Measurements from ENCODE around the gene EEF1AKMT3.

EEF1AKMT3 gene

GRCh38 chr12:57765698-57766463 is 6.5 kb upstream of the EEF1AKMT3 start:
- no peak overlapping the region for H3K27ac ChIP-seq (ENCODE audit: insufficient read depth in 1 of 2, low read depth in 1 of 2, low read length in 2 of 2, poor library complexity in 1 of 2, severe bottlenecking in 2 of 2)
- H3K27me3 ChIP-seq (replicated peaks in 2 of 5; ENCODE audit: control insufficient read depth in 4 of 5, insufficient read depth in 5 of 5, low read length in 4 of 5), result peaks cover 0 to 50% (median 20%) of the 10 kb centered on the region in 5 experiments
- peaks cover 5 to 23% (median 13%) of the 10 kb centered on the region in 4 experiments for H3K36me3 ChIP-seq (ENCODE audit: control insufficient read depth in 4 of 4, insufficient read depth in 4 of 4, low read length in 3 of 4)
- H3K4me3 ChIP-seq (ENCODE audit: control insufficient read depth in 1 of 7, extremely low read depth in 1 of 7, insufficient read depth in 4 of 7, low read depth in 2 of 7, low read length in 6 of 7), result peak overlapping the region in 6 of 7 experiments; percentile 40 to 77 (median 59)
- H3K9me3 ChIP-seq (ENCODE audit: control extremely low read depth in 1 of 5, control insufficient read depth in 4 of 5, insufficient read depth in 2 of 5, low read depth in 1 of 5, low read length in 4 of 5), result no peaks in the 10 kb centered on the region
- CTCF ChIA-PET, result interaction anchor here (0.7 to 7.4 kb wide), 7 partner anchors 10 to 71 kb away, joined by 3 to 74 read pairs (median 4); partner anchors contain the start of genes EEF1AKMT3, MARCHF9 and METTL1
- WGBS (ENCODE audit: insufficient coverage), result 3% methylated on average over 33 of the region's 40 CpGs
- DNase-seq, result no peak
- H3K4me1 ChIP-seq (ENCODE audit: control extremely low read depth in 1 of 4, control insufficient read depth in 4 of 4, insufficient read depth in 4 of 4, low read length in 3 of 4), result peaks cover 2 to 31% (median 30%) of the 10 kb centered on the region in 4 experiments
- POLR2A ChIA-PET, result no interaction called here

GRCh38 chr12:57766464-57767304 is 5.7 kb upstream of the EEF1AKMT3 start, which contains the start of gene CYP27B1:
Gene CYP27B1 (minus strand): TSS chr12:57767078. CDS start chr12:57767041, 37 bp downstream.
- Histone ChIP-seq H3K27me3 (replicated peaks in 2 of 5; ENCODE audit: control insufficient read depth in 4 of 5, insufficient read depth in 5 of 5, low read length in 4 of 5) (peaks cover 0 to 50% (median 19%) of the 10 kb centered on the region in 5 experiments), H3K27ac (ENCODE audit: insufficient read depth in 1 of 2, low read depth in 1 of 2, low read length in 2 of 2, poor library complexity in 1 of 2, severe bottlenecking in 2 of 2) (no peak within 1 kb of the TSS), H3K4me1 (ENCODE audit: control extremely low read depth in 1 of 4, control insufficient read depth in 4 of 4, insufficient read depth in 4 of 4, low read length in 3 of 4) (peaks cover 2 to 38% (median 37%) of the 10 kb centered on the region in 4 experiments), H3K9me3 (ENCODE audit: control extremely low read depth in 1 of 5, control insufficient read depth in 4 of 5, insufficient read depth in 2 of 5, low read depth in 1 of 5, low read length in 4 of 5) (no peaks in the 10 kb centered on the region), H3K4me3 (ENCODE audit: control insufficient read depth in 1 of 7, extremely low read depth in 1 of 7, insufficient read depth in 4 of 7, low read depth in 2 of 7, low read length in 6 of 7) (peak within 1 kb of the TSS in 4 of 7 experiments; percentile 52 to 77 (median 63)), H3K36me3 (ENCODE audit: control insufficient read depth in 4 of 4, insufficient read depth in 4 of 4, low read length in 3 of 4) (peaks cover 5 to 25% (median 13%) of the 10 kb centered on the region in 4 experiments)
- 6% methylated on average over 34 of the region's 38 CpGs for WGBS (ENCODE audit: insufficient coverage)
- POLR2A ChIA-PET, result no interaction called here
- CTCF ChIA-PET, result interaction anchor here (0.7 to 4.4 kb wide), 8 partner anchors 7 to 71 kb away, joined by 3 to 43 read pairs (median 6); partner anchors contain the start of gene MARCHF9
- DNase-seq, result peak in 1 of 3 donors; percentile 35

GRCh38 chr12:57767305-57767698 is 5.1 kb upstream of the EEF1AKMT3 start:
- ChIA-PET CTCF (interaction anchor here (0.8 to 4.4 kb wide), 10 partner anchors 8 to 70 kb away, joined by 3 to 43 read pairs (median 4); partner anchors contain the start of genes CDK4, MARCHF9, TSFM and TSPAN31), POLR2A (no interaction called here)
- no peak for DNase-seq
- Histone ChIP-seq H3K27me3 (replicated peaks in 2 of 5; ENCODE audit: control insufficient read depth in 4 of 5, insufficient read depth in 5 of 5, low read length in 4 of 5) (peaks cover 0 to 50% (median 19%) of the 10 kb centered on the region in 5 experiments), H3K4me1 (ENCODE audit: control extremely low read depth in 1 of 4, control insufficient read depth in 4 of 4, insufficient read depth in 4 of 4, low read length in 3 of 4) (peaks cover 2 to 40% (median 39%) of the 10 kb centered on the region in 4 experiments), H3K27ac (ENCODE audit: insufficient read depth in 1 of 2, low read depth in 1 of 2, low read length in 2 of 2, poor library complexity in 1 of 2, severe bottlenecking in 2 of 2) (no peak overlapping the region), H3K9me3 (ENCODE audit: control extremely low read depth in 1 of 5, control insufficient read depth in 4 of 5, insufficient read depth in 2 of 5, low read depth in 1 of 5, low read length in 4 of 5) (no peaks in the 10 kb centered on the region), H3K36me3 (ENCODE audit: control insufficient read depth in 4 of 4, insufficient read depth in 4 of 4, low read length in 3 of 4) (peaks cover 5 to 25% (median 13%) of the 10 kb centered on the region in 4 experiments), H3K4me3 (ENCODE audit: control insufficient read depth in 1 of 7, extremely low read depth in 1 of 7, insufficient read depth in 4 of 7, low read depth in 2 of 7, low read length in 6 of 7) (no peak overlapping the region)

- Histone ChIP-seq H3K27me3 (replicated peaks in 2 of 5; ENCODE audit: control insufficient read depth in 4 of 5, insufficient read depth in 5 of 5, low read length in 4 of 5) (peaks cover 0 to 49% (median 19%) of the 10 kb centered on the region in 5 experiments), H3K4me1 (ENCODE audit: control extremely low read depth in 1 of 4, control insufficient read depth in 4 of 4, insufficient read depth in 4 of 4, low read length in 3 of 4) (peaks cover 2 to 45% (median 42%) of the 10 kb centered on the region in 4 experiments), H3K9me3 (ENCODE audit: control extremely low read depth in 1 of 5, control insufficient read depth in 4 of 5, insufficient read depth in 2 of 5, low read depth in 1 of 5, low read length in 4 of 5) (no peaks in the 10 kb centered on the region), H3K36me3 (ENCODE audit: control insufficient read depth in 4 of 4, insufficient read depth in 4 of 4, low read length in 3 of 4) (peaks cover 5 to 25% (median 13%) of the 10 kb centered on the region in 4 experiments), H3K27ac (ENCODE audit: insufficient read depth in 1 of 2, low read depth in 1 of 2, low read length in 2 of 2, poor library complexity in 1 of 2, severe bottlenecking in 2 of 2) (no peak overlapping the region), H3K4me3 (ENCODE audit: control insufficient read depth in 1 of 7, extremely low read depth in 1 of 7, insufficient read depth in 4 of 7, low read depth in 2 of 7, low read length in 6 of 7) (no peak overlapping the region)
- ChIA-PET CTCF (interaction anchor here (0.8 to 4.4 kb wide), 9 partner anchors 9 to 68 kb away, joined by 3 to 43 read pairs (median 4); partner anchors contain the start of genes CDK4, MARCHF9, TSFM and TSPAN31), POLR2A (no interaction called here)
- no peak for DNase-seq
- 100% methylated on average over 2 of the region's 3 CpGs for WGBS (ENCODE audit: insufficient coverage)
These were observed 4.5 kb upstream of the EEF1AKMT3 start for GRCh38 chr12:57767876-57768275.

- H3K36me3 ChIP-seq (ENCODE audit: control insufficient read depth in 4 of 4, insufficient read depth in 4 of 4, low read length in 3 of 4), result peaks cover 5 to 25% (median 13%) of the 10 kb centered on the region in 4 experiments
- H3K27ac ChIP-seq (ENCODE audit: insufficient read depth in 1 of 2, low read depth in 1 of 2, low read length in 2 of 2, poor library complexity in 1 of 2, severe bottlenecking in 2 of 2), result no peak overlapping the region
- peaks cover 2 to 47% (median 42%) of the 10 kb centered on the region in 4 experiments for H3K4me1 ChIP-seq (ENCODE audit: control extremely low read depth in 1 of 4, control insufficient read depth in 4 of 4, insufficient read depth in 4 of 4, low read length in 3 of 4)
- H3K4me3 ChIP-seq (ENCODE audit: control insufficient read depth in 1 of 7, extremely low read depth in 1 of 7, insufficient read depth in 4 of 7, low read depth in 2 of 7, low read length in 6 of 7), result no peak overlapping the region
- CTCF ChIA-PET, result interaction anchor here (0.6 to 3.0 kb wide), 3 partner anchors 10 to 187 kb away, joined by 3 to 16 read pairs (median 4); no protein-coding TSS in a partner anchor
- WGBS (ENCODE audit: insufficient coverage), result 100% methylated on average over 11 of the region's 11 CpGs
- H3K27me3 ChIP-seq (replicated peaks in 2 of 5; ENCODE audit: control insufficient read depth in 4 of 5, insufficient read depth in 5 of 5, low read length in 4 of 5), result peaks cover 0 to 33% (median 15%) of the 10 kb centered on the region in 5 experiments
- no peaks in the 10 kb centered on the region for H3K9me3 ChIP-seq (ENCODE audit: control extremely low read depth in 1 of 5, control insufficient read depth in 4 of 5, insufficient read depth in 2 of 5, low read depth in 1 of 5, low read length in 4 of 5)
- DNase-seq, result no peak
- POLR2A ChIA-PET, result no interaction called here
These were observed 2.8 kb upstream of the EEF1AKMT3 start for GRCh38 chr12:57769594-57769993.

- peak overlapping the region in 1 of 2 experiments; percentile 88 for H3K27ac ChIP-seq (ENCODE audit: insufficient read depth in 1 of 2, low read depth in 1 of 2, low read length in 2 of 2, poor library complexity in 1 of 2, severe bottlenecking in 2 of 2)
These were observed 1.7 kb upstream of the EEF1AKMT3 start for GRCh38 chr12:57770734-57771133.

More at GRCh38 chr12:57770734-57771133, 1.7 kb upstream of the EEF1AKMT3 start:
- Histone ChIP-seq H3K4me1 (ENCODE audit: control extremely low read depth in 1 of 4, control insufficient read depth in 4 of 4, insufficient read depth in 4 of 4, low read length in 3 of 4) (peaks cover 2 to 35% (median 31%) of the 10 kb centered on the region in 4 experiments), H3K36me3 (ENCODE audit: control insufficient read depth in 4 of 4, insufficient read depth in 4 of 4, low read length in 3 of 4) (peaks cover 5 to 25% (median 13%) of the 10 kb centered on the region in 4 experiments), H3K4me3 (ENCODE audit: control insufficient read depth in 1 of 7, extremely low read depth in 1 of 7, insufficient read depth in 4 of 7, low read depth in 2 of 7, low read length in 6 of 7) (peak overlapping the region in 2 of 7 experiments; percentile 92 to 94), H3K27me3 (replicated peaks in 2 of 5; ENCODE audit: control insufficient read depth in 4 of 5, insufficient read depth in 5 of 5, low read length in 4 of 5) (peaks cover 0 to 22% (median 10%) of the 10 kb centered on the region in 5 experiments), H3K9me3 (ENCODE audit: control extremely low read depth in 1 of 5, control insufficient read depth in 4 of 5, insufficient read depth in 2 of 5, low read depth in 1 of 5, low read length in 4 of 5) (no peaks in the 10 kb centered on the region)
- CTCF ChIA-PET, result interaction anchor here (0.6 to 1.3 kb wide), 3 partner anchors 11 to 14 kb away, joined by 3 to 4 read pairs (median 3); partner anchors contain the start of gene TSFM
- POLR2A ChIA-PET, result no interaction called here
- no peak for DNase-seq
- WGBS (ENCODE audit: insufficient coverage), result 87% methylated on average over 3 of the region's 4 CpGs

Measured in common myeloid progenitor, CD34-positive (primary cell).